Kidney epithelial cell (primary cell): ENCODE measurements around the gene FBLN1. TPM values are rescaled to one million over a fixed set of nuclear protein-coding genes. Genes with fewer than 3 reads are reported as not detected.

Experiments
- DNase-seq: peaks from one replicate; pipeline ENCODE4 v3.0.0-alpha.2; 2010; ENCODE audit warnings: low read depth
- H3K27me3 ChIP-seq: 2 replicates; pipeline ENCODE4 v1.6.0; 2011; ENCODE audit warnings: low read length; ENCODE audit not compliant: control insufficient read depth, insufficient read depth
- H3K36me3 ChIP-seq: 2 replicates; pipeline ENCODE4 v1.5.1; 2011; ENCODE audit warnings: low read length; ENCODE audit not compliant: control insufficient read depth, insufficient read depth
- H3K4me3 ChIP-seq: 2 replicates; pipeline ENCODE4 v1.5.1; 2011; ENCODE audit warnings: low read depth, mild to moderate bottlenecking, control low read depth, low read length
- CTCF ChIP-seq: IDR thresholded peaks from 2 replicates; pipeline ENCODE4 v1.5.1; 2011; ENCODE audit warnings: mild to moderate bottlenecking, moderate library complexity, low read length, control low read depth, inconsistent platforms; ENCODE audit not compliant: insufficient read depth, poor library complexity, severe bottlenecking
- total RNA-seq: library from RNA; depleted of rRNA; stranded (reverse); fragments of >200 nt; gene quantifications from 2 replicates; pipeline ENCODE4 v1.2.3, GENCODE V29; 2015

The FBLN1 gene
- total RNA-seq, 1 donor from 2014 or later = 32.8 TPM

GRCh38 chr22:45575607-45576272 lies 73.1 kb downstream of the FBLN1 start:
- H3K36me3 ChIP-seq = no peaks in the 10 kb centered on the region
- no peak for DNase-seq
- no peak for TF ChIP-seq CTCF
- H3K27me3 ChIP-seq = peaks cover 3% of the 10 kb centered on the region
- no peak overlapping the region for H3K4me3 ChIP-seq

GRCh38 chr22:45576273-45576625 lies 73.6 kb downstream of the FBLN1 start:
- Histone ChIP-seq H3K36me3 (no peaks in the 10 kb centered on the region), H3K27me3 (peaks cover 3% of the 10 kb centered on the region), H3K4me3 (no peak overlapping the region)
- TF ChIP-seq CTCF = no peak
- no peak for DNase-seq

- no peak for TF ChIP-seq CTCF
- Histone ChIP-seq H3K4me3 (no peak overlapping the region), H3K27me3 (peaks cover 3% of the 10 kb centered on the region), H3K36me3 (no peaks in the 10 kb centered on the region)
- DNase-seq = no peak
These were observed 74.2 kb downstream of the FBLN1 start for GRCh38 chr22:45576730-45577464.

GRCh38 chr22:45577746-45578523 lies 75.3 kb downstream of the FBLN1 start:
- Histone ChIP-seq H3K4me3 (no peak overlapping the region), H3K27me3 (peaks cover 3% of the 10 kb centered on the region), H3K36me3 (no peaks in the 10 kb centered on the region)
- DNase-seq = no peak
- TF ChIP-seq CTCF = peak; percentile 85

DNA sequence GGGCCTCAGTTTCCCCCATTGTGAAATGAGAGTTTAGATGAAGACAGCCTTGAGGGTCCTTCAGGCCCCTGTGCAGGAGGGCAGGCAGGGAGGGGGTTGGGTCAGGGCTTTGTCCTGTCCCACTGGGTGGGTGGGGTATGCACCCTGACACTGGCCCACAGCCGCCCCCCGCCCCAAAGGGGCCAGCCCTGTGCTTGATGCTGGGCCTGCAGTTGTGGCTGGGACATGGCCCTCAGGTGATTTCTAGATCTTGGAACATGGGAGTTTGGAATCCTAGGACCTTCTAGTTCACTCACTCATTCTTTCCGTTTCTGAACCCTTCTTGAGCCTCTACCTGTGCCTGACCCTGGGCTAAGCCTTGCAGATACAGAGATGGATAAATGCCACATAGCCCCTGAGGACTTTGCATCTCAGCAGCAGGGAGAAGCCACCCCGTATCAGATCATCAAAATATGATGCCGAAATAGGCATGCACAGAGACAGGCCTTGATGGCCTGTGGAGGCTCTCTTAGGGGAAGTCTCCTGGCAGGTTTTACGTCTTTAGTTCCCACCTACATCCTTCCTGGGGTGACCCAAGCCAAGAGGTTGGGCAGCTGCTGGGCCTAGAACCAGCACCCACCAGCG lies 76.0 kb downstream of the FBLN1 start:
- no peak for TF ChIP-seq CTCF
- DNase-seq = no peak
- no peaks in the 10 kb centered on the region for H3K36me3 ChIP-seq
- H3K4me3 ChIP-seq = no peak overlapping the region
- H3K27me3 ChIP-seq = peaks cover 3% of the 10 kb centered on the region
